GM18951 (cell line): ENCODE measurements around the gene CREG2.
"Not testable (repeated sequence)": the region's sequence is repeated elsewhere in the genome, so short reads cannot be mapped to it uniquely, and the experiment has no call there.

Source experiments
- POLR2A ChIP-seq: IDR thresholded peaks from 4 replicates; pipeline ENCODE4 v1.6.1; 2011; ENCODE audit warnings: mild to moderate bottlenecking; ENCODE audit not compliant: insufficient read length, insufficient read depth; ENCODE audit errors: extremely low read depth
- in situ Hi-C: fragments of 300-500 bp; cut with MboI; formaldehyde crosslinking; loops from one replicate; pipeline ENCODE4 v1.12.0; 2022; ENCODE audit warnings: low sequenced_read_pairs, mixed read lengths, inconsistent platforms; ENCODE audit not compliant: unreplicated experiment

The CREG2 gene

DNA sequence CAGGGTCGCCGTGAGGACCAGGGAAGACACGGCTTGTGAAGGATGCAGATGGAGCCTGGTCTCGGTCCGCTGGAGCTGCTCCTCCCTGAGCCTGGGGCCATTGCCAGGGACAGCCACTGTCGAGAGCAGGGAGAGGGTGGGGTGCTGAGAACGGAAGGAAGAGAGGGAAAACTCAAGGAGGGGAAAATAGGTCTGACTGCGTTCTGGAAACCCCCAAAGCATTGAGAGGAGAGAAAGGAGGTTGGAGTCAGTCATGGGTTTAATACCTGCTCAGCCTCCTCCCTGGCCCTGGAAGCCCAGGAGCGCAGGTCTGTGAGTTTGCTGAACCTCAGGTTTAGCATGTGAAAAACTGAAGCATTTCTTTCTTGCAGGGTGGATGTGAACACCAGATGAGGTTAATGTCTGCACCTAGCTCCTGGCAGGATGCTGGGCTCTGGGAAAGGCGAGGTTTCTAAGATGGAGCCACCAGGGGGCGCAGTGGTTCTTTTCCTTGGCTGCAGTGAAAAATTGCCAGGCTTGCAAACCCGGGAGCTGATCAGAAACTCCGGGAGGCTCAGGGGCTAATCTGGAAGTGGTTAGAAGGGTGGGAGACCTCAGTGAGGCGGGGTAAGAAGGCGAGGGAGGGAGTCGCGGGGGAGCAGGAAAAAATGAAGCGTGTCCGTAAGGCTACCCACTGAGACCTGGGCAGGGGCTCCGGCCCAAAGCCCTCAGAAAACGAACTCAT is 45.2 kb downstream of the CREG2 start:
- no peak for TF ChIP-seq POLR2A
- in situ Hi-C loops: no loop called here

DNA sequence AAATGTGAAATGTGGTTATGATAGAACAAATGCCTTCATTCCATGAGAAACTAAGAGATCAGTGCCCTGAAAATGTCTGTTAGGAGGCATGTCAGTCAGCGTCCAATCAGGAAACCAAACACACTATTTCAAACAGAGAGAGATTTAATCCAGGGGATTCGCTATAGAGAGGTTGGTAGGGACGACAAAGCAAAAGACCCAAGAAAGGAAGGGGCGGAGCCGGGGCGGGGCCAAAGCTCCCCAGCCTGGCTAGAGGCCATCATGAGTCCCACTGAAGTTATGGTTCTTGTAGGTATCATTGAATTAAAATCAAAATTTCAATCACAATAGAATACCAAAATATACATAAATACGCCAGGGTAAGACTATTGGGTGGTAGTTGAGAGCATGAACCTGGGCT is 45.9 kb downstream of the CREG2 start:
- in situ Hi-C loops: no loop called here
- TF ChIP-seq POLR2A: no peak

DNA sequence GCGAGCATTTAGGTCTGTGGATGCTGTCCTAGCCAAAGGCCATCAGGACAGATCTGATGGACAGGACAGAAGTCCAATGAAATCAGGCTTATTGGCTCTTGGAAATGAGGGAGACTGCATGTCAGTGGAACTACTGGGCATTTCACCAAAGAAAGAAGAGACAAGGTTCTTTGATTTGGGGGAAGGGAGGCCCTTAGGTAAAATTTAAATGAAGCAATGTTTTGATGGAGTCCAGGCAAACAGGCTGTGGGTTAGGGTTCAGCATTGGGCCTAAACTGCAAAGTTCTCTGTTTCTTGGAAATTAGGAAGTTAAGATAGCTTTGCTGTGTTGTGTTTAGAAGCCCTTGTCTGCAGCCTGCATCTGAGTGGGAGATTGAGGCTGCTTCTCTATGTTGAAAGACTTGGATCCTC is 47.2 kb downstream of the CREG2 start:
- no peak for TF ChIP-seq POLR2A

DNA sequence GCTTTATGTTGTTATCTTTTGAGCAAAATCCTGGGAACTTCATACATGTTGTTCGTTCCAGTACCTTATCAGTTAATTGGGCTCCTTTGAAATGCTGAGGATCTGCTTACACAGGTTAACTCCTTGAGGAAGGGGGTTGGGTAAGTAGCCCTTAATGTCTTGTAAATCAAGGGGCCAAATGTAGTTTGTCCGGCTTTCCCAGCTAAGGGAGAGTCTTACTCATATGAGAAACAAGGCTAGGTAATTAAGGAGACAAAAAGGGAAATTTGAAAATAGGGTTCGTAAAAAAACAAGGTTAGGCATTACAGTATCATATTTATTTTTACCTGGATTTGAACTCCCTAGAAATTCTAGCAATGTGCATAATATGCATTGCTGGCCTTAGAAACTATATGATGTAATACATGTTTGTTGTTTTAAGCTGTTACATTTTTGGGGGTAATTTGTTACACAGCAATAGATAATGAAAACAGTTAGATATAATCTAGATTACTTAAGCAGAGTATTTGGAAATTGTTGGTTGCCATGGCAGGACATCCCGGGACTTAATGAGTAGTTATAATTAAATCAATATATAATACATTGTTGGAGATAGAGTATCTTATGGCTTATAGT is 47.9 kb downstream of the CREG2 start:
- in situ Hi-C loops: no loop called here
- no peak for TF ChIP-seq POLR2A

More for the DNA sequence above, 47.2 kb downstream of the CREG2 start:
- in situ Hi-C loops: no loop called here

DNA sequence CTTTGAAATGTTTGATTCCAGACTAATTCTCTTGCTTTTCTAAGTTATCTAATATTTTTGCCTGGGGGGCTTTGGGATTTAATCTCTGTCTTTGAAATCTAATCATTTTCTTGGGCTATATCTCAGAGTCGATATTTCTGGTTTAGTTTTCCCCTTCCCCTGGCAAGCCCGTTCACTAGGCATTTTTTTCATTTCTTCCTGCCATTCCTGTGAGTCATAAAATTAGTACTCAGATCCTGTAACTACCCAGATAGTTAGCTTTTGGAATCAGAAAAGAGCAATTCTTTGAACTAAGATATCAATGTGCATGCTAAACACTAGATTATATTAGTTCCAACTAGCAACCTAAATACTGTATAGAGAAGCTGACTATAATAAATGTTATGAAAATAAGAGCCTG is 49.4 kb downstream of the CREG2 start:
- TF ChIP-seq POLR2A: no peak
- in situ Hi-C loops: no loop called here

DNA sequence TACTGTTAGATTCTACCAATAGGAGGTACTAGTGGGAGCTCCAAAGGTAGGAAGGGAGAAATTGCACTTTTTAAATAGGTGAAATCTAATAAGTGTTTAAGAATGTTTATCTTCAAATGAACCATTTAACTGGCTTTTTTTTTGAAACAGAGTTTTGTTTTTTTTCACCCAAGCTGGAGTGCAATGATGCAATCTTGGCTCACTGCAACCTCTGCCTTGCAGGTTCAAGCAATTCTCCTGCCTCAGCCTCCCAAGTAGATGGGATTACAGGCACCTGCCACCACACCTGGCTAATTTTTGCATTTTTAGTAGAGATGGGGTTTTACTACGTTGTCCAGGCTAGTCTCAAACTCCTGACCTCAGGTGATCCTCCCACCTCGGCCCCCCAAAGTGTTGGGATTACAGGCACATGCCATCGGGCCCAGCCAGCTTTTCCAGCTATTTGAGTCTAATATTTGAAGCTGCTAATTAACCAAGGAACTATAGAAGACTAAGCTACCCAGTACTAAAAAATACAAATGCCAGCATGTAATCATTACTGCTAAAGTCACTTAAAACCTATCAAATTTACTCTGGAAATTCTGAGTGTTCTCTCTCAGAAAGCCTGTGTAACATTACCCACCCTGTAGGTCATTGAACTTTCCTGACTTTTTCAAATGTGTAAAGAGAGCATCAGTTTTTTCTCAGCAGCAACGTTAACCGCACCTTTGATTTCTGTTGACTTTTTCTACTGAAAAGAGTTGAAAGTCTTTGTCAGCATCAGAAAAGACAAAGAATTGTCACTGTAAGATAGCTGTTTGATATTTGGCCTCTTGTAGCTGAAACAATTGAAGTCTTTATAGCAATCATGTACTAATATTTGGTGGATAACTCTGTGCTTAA is 54.2 kb downstream of the CREG2 start:
- TF ChIP-seq POLR2A: no peak
- in situ Hi-C loops: no loop called here

DNA sequence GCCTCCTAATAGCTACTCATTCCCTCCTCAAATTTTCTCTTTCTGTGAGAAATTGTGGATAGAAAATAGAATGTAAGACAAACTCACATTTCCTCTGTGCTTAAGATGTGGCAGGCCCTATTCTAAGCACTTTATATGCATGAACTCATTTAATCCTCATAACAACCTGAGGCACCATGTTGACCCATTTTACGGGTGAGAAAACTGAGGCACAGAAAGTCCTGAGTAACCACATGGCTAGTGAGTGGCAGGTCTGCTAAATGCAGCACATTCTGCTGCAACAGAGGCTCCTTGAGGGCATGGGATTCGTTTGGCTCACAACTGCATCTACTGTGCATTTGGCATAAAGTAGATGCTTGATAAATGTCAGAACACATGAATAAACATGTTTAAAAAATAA is 56.1 kb downstream of the CREG2 start:
- no peak for TF ChIP-seq POLR2A
- in situ Hi-C loops: no loop called here

DNA sequence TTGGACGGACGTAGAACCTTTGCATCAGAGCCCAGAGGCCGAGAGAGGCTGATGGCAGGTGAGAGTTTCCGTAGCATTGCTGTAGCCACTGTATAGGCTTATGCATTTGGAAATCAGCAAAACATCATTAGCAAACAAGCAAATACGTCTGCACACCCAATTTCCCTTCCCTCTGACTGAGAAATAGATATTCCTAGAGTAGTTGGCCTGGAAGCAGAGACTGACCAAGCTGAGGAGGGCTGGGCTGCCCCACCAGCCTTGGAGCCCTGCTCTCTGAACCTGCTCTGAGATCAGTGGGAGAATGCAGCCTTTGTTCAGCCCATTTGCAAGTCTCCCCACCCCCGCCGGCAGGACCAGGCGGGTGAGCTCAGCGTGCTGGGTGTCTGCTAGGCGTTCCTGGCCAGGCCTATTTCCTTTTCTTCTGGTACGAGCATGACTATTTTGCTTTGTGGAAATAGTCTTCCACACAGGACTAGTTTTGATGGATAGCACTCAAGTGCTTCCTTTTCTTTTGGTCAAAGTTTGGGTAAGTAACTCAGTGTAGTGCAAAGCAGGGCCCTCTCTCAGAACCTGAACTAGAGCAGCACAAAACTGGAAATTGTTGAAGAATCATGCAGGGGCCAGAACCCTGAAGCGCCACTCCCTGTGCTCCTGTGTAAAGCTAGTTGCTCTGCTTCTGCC is 56.9 kb downstream of the CREG2 start:
- TF ChIP-seq POLR2A: no peak

DNA sequence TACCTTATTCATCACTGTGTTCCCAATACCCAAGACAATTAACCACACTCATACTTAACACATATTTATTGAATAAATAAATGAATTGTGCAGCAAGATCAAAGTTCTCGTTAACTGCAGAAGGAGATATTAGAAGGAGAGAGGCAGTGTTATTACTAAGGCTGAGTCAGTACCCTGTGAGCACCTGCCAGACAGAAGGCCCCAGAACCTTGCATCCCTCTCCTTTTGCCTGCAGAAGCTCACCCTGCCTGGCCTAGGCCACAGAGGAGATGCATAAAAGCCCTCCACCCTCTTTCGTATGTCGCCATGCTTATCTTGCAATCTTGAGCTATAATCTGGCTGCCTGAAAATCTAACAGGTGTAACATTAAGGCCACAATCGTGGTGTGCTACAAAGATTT is 58.3 kb downstream of the CREG2 start:
- no peak for TF ChIP-seq POLR2A
- in situ Hi-C loops: no loop called here

More for the DNA sequence above, 56.9 kb downstream of the CREG2 start:
- in situ Hi-C loops: no loop called here

DNA sequence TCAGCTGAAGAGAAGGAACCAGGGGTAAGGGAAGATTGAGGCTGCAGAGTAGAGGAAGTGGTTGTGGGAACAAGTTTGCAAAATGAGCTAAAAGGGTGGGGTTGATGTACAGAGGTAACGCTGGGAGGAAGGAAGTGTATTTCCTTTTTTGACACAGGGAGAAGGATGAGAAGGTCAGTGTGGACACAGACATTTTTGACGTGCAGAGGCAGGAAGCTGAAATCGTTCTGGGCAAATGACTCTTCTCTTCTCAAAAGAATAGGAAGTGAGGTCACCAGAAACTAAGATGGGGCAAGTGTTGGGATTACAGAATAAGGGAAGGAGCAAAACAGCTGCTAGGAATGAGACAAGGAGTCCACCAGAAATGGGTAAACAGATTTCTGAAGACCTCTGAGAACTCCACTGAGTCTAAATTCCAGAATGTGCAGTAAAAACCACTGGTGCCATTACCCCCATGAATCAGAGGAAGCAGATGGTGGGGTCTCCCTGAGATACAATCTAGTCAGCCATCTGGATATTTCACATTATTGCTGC is 58.8 kb downstream of the CREG2 start:
- in situ Hi-C loops: no loop called here
- TF ChIP-seq POLR2A: no peak

DNA sequence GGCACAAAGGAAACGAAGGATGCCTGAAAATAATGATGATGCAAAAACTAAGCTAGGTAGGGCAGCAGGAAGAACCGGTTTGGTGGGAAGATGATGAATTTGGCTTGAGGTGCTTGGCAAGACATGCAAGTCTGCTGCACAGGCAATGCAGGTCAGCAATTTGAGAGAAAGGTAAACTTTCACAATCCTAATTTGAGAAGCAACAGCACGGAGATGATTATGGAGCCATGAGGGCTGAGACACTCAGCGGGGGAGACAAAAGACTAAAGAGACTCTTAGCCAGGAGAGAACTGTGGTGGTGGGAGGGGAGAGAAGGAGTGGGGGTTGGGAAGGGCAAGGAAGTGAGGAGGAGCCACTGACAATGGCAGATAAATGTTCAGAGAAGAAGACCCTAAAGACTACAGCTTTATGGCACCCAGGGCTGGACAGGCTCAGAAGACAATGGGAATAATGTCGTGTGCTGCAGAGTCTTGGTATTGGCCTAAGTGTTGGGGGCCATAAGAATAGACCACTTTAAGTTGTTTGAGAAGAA is 59.4 kb downstream of the CREG2 start:
- in situ Hi-C loops: no loop called here
- TF ChIP-seq POLR2A: no peak

DNA sequence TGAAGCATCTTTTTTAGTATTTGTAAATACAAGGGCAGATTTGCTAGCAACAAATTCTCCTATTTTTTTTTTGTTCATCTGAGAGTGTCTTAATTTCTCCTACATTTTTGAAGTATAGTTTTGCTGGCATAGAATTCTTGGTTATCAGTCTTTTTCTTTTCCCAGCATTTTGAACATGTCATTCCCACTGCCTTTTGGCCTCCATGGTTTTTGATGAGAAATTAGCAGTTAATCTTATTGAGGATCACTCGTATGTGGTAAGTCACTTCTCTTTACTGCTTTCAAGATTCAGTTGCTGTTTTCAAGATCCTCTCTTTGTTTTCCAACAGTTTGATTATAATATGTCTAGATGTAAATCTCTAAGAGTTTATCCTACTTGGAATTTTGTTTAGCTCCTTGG is 61.9 kb downstream of the CREG2 start:
- in situ Hi-C loops: no loop called here
- no peak for TF ChIP-seq POLR2A

DNA sequence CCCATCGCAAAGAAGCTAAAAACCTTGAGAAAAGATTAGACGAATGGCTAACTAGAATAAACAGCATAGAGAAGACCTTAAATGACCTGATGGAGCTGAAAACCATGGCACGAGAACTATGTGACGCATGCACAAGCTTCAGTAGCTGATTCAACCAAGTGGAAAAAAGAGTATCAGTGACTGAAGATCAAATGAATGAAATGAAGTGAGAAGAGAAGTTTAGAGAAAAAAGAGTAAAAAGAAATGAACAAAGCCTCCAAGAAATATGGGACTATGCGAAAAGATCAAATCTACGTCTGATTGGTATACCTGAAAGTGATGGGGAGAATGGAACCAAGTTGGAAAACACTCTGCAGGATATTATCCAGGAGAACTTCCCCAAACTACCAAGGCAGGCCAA is 70.7 kb downstream of the CREG2 start:
- in situ Hi-C loops: not testable (repeated sequence)
